GM21447 (cell line): ENCODE results near the gene AQP10.
"Not testable (repeated sequence)": the region's sequence is repeated elsewhere in the genome, so short reads cannot be mapped to it uniquely, and the experiment has no call there.

Experiments
- ATAC-seq: cut with Tn5 transposase; IDR thresholded peaks from one replicate; pipeline ENCODE4 v1.9.1; 2021; ENCODE audit not compliant: unreplicated experiment

The AQP10 gene

GRCh38 chr1:154342836-154343472, 22.1 kb downstream of the AQP10 start:
- no peak for ATAC-seq

DNA sequence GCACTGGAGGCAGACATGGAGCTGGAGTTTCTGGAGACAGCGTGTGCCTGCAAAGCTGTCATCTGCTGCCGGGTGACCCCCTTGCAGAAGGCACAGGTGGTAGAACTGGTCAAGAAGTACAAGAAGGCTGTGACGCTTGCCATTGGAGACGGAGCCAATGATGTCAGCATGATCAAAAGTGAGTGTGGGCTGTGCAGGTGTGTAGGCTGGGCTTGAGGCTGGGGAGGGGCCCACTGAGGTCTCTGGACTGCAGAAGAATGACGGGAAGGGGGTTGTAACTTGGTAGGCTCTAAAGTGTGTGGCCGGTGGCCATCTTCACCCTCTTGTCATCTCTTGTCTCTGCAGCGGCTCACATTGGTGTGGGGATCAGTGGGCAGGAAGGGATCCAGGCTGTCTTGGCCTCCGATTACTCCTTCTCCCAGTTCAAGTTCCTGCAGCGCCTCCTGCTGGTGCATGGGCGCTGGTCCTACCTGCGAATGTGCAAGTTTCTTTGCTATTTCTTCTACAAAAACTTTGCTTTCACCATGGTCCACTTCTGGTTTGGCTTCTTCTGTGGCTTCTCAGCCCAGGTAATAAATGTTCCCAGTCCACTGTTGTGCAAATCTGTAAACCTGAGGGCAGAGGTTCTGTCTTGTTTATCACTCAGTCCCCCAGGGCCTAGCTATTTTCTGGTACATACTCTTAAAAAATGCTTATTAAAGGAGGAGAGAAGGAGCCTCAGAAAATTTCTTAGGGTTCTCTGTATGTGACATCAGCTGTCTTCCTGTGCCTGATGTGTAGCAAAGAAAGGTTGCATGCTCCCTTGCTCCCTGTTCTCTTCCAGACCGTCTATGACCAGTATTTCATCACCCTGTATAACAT, 24.3 kb downstream of the AQP10 start:
- no peak for ATAC-seq

DNA sequence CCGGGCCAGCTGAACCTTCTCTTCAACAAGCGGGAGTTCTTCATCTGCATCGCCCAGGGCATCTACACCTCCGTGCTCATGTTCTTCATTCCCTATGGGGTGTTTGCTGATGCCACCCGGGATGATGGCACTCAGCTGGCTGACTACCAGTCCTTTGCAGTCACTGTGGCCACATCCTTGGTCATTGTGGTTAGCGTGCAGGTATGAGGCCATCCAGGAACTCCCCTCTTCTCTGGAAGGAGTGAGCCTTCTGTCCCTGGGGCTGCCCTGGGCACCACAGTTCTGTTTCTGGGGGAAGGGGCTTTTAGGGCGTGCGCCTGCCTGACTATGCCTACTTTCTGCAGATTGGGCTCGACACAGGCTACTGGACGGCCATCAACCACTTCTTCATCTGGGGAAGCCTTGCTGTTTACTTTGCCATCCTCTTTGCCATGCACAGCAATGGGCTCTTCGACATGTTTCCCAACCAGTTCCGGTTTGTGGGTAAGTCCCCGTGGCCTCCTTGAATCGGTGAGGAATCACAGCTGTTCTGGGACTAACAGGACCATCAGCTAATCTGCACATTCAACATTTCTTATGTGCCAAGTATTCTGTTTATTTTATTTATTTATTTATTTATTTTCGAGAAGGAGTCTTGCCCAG, 25.5 kb downstream of the AQP10 start:
- ATAC-seq = no peak

DNA sequence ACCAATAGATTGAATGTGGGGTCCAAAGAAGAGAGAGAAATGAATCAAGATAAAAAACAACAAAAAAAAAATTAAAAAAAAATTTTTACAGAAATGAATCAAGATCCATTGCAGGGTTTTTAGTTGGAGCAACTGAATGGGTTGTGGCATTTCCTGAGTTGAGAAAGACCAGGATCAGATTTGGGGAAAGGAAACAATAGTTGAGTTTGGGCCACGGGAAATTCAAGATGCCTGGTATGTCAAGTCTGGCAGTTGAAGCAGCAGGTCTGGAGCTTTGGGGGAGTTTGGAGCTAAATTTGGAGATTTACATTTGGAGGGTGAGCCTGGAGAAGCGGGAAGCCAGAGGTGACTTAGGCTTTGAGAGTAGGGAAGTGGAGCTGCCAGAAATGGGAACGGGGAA, 27.1 kb downstream of the AQP10 start:
- ATAC-seq = no peak

DNA sequence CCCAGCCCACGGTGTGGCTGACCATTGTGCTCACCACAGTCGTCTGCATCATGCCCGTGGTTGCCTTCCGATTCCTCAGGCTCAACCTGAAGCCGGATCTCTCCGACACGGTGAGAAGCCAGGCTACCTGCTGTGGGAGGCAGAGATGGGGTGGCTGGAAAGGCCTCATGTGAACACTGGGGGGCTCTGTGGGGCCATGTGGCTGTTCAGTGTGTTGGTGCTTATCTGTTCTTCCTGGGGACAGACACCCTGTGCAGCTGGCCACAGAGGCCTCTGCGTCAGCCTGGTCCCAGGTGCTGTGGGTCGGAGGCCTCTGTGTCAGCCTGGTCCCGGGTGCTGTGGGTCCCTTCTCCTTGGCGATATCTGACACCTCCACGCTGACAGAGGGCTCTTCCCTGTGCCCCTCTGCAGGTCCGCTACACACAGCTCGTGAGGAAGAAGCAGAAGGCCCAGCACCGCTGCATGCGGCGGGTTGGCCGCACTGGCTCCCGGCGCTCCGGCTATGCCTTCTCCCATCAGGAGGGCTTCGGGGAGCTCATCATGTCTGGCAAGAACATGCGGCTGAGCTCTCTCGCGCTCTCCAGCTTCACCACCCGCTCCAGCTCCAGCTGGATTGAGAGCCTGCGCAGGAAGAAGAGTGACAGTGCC, 27.7 kb downstream of the AQP10 start:
- no peak for ATAC-seq

DNA sequence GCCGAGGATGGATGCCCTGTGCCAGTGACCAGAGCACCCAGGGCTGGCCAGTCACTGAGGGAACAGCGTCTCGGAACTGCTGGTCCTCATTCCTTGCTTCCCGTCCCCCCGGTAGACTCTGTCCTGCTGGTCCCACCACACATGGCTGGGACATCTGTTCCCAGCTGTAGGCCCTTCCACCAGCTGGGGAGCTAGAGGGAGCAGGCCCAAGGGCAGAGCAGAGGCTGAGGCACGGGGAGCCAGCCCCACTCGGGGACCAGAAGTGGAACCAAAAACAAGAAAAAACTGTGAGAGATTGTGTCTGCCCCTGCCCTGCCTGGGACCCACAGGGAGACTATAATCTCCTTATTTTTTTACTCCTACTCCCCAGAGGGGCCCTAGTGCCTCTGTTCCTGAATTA, 28.2 kb downstream of the AQP10 start:
- ATAC-seq = no peak

DNA sequence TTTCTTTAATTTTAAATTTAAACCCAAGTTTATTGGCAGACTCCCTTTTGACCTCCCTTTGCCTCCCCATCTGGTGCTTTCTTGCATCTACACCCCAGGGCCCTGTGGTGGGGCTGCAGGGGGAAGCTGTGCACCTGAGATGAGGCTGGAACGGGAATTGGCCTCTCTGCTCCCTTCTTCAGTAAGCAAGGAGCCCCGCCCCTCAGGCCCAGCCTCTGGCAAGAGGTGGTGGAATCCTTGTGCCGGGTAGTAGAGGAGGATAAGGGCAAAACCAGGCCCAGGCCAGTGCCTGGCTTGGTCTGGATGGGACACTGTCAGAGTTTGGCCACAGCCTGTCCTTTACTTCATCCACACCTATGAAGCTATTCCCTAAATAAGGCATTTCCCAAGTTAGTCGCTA, 29.5 kb downstream of the AQP10 start:
- ATAC-seq = no peak

DNA sequence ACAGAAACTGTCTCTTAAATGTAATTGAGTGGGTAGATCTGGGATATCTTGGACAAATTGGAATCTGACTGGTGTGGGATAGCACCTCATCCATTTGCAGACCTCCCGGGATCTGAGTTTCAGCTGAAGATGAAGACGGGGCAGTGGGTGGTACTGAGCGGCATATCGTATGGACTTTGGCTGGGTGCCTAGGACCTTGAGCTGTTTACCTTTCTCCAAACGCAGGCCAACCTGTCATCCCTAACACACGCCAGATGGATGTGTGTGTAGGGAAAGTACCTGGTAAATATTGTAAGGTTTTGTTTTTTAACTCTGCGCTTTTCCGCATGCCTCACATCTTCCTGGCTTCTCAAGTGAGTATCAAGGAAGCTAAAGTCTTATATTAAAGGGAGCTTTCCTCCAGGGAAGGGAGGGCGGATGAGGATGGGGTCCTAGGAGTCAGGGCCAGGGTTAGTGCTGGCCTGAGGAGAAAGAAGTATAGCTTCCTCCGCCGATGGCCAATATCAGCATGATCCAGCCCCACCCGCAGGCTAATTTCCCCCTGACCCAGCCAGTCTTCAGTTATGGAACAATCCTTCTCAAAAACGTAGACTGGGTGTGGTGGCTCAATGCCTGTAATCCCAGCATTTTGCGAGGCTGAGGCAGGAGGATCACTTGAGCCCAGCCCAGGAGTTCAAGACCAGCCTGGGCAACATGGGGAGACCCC, 30.6 kb downstream of the AQP10 start:
- ATAC-seq = no peak

GRCh38 chr1:154352245-154352580, 31.3 kb downstream of the AQP10 start:
- no peak for ATAC-seq

GRCh38 chr1:154352581-154353459, 31.9 kb downstream of the AQP10 start:
- no peak for ATAC-seq

DNA sequence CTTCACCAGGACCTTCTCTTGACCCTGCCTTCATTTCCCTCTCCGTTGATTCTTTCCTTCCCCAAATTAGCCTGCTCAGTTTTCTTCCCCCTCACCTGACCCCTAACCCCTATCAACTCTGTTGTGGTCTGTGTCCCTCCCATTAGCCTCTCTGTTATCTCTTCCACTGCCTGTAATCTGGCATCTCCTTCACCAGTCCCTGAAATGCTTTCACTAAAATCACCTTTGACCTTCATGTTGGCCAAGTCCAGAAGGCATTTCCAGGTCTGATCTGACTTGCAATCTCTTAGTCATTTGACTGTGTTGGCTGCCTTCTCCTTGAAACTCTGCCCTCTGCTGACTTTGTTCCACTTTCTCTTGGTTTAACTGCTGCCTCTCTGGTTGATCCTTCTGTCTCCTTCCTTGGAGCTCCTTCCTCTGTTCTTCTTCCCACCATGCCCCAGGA, 32.6 kb downstream of the AQP10 start:
- no peak for ATAC-seq

DNA sequence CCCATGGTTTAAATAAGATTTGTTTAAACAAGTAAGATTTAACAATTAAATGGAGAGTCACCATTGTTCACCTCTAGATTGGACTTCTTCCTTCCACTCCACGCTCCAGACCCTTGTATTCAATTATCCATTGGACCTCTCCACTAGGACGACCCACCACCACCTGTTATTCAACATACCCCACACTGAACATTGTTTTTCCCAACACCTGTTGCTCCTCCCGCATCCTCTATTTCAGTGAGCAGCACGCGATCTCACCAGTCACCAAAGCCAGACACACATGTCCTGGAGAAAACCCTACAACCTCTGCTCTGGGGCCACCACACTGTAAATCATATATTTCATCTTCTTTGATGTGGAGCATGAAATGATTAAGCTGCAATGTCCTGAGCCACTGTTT, 33.1 kb downstream of the AQP10 start:
- no peak for ATAC-seq

- ATAC-seq = no peak
These were observed 37.6 kb downstream of the AQP10 start for GRCh38 chr1:154358519-154358918.

DNA sequence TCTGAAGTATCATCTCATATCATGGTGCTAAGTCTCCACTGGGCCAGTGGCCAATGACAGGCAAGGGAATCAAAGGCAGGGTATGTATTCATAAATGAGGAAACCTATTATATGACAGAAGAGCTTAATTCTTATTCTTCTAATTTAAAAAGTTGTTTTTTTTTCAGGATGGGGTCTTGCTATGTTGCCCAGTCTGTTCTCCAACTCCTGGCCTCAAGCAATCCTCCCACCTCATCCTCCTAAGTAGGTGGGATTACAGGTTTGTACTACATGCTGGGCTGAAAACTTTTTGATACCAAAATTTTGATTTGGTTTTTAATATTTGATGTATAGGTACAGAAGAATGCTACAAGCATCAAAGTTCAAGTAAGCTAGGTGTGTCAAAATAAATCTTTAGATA, 39.4 kb downstream of the AQP10 start:
- no peak for ATAC-seq

DNA sequence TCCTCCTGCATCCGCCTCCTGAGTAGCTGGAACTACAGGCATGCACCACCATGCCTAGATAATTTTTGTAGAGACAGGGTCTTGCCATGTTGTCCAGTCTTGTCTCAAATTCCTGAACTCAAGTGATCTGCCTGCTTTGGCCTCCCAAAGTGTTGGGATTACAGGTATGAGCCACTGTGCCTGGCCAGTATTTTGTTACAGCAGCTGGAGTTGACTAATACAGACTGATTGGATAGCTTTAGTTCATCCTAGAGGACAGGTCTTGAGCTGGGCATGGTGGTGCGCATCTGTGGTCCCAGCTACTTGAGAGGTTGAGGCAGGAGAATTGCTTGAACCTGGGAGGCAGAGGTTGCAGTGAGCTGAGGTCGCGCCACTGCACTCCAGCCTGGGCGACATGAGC, 40.0 kb downstream of the AQP10 start:
- ATAC-seq = not testable (repeated sequence)

DNA sequence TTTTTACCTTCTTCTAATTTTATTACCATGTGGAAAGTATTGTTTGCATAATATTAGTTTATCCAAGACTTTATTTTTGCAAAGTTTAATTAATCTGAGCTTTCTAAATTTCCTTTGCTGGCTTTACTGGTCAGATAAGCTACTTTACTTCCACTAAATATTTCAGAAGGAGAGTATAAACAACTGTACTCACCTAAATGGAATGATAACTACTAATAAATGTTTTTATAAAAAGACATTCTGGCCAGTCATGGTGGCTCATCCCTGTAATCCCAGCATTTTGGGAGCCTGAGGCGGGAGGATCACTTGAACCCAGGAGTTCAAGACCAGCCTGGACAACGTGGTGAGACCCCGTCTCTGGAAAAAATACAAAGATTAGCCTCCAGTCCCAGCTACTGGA, 40.5 kb downstream of the AQP10 start:
- ATAC-seq = no peak

DNA sequence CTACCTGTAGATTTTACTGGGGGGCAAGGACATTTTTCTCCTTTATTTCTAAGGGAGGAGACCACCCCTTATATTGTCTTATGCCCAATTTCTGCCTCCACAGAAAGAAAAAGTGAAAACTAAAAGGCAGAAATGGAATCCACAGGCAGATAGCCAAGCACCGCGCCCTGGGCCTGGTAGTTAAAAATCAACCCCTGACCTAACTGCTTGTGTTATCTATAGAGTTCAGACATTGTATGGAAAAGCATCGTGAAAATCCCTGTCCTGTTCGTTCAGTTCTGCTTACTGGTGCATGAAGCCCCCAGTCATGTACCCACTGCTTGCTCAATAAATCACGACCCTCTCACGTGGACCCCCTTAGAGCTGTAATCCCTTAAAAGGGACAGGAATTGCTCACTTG, 50.5 kb downstream of the AQP10 start:
- no peak for ATAC-seq

DNA sequence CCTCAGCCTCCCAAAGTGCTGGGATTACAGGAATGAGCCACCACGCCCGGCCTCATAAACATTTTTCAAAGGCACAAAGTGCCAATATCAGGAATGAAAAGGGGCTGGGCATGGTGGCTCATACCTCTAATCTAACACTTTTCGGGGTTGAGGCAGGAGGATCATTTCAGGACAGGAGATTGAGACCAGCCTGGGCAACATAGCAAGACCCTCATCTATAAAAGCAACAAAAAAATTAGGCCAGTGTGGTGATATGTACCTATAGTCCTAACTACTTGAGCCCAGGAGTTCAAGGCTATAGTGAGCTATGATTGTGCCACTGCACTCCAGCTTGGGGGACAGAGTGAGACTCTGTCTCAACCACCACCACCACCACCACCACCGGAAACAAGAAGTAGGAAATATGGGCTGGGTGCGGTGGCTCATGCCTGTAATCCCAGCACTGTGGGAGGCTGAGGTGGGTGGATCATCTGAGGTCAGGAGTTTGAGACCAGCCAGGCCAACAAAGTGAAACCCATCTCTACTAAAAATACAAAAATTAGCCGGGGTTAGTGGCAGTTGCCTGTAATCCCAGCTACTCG, 53.0 kb downstream of the AQP10 start:
- ATAC-seq = not testable (repeated sequence)
